SK-N-SH treated with all-trans-retinoic acid at 6 μM for 48 hours (cell line): ENCODE results near the gene CLCN3.
"Not testable (repeated sequence)": the region's sequence is repeated elsewhere in the genome, so short reads cannot be mapped to it uniquely, and the experiment has no call there.

Experiments used
- ATAC-seq: fragments of 200-7000 bp; cut with Tn5 transposase; 3 replicates; pipeline ENCODE4 v1.9.1; 2020; ENCODE audit warnings: mild to moderate bottlenecking, moderate library complexity
- ARNTL ChIP-seq: fragments of 450-650 bp; formaldehyde crosslinking; IDR thresholded peaks from 2 replicates; pipeline ENCODE4 v1.5.0; 2020; ENCODE audit warnings: low read depth, mild to moderate bottlenecking, moderate library complexity, borderline replicate concordance
- BACH2 ChIP-seq: fragments of 250-450 bp; sonication (Bioruptor Pico); IDR thresholded peaks from 2 replicates; pipeline ENCODE4 v1.9.0; 2021; ENCODE audit warnings: mild to moderate bottlenecking, borderline replicate concordance
- CREB5 ChIP-seq: fragments of 250-450 bp; sonication (Bioruptor Pico); IDR thresholded peaks from 2 replicates; pipeline ENCODE4 v1.5.1; 2020; ENCODE audit warnings: low read depth, mild to moderate bottlenecking, moderate library complexity
- CSDC2 ChIP-seq: fragments of 250-450 bp; sonication (Bioruptor Pico); IDR thresholded peaks from 2 replicates; pipeline ENCODE4 v1.5.0; 2020; ENCODE audit warnings: mild to moderate bottlenecking, moderate library complexity
- CSRNP3 ChIP-seq: fragments of 250-450 bp; sonication (Bioruptor Pico); IDR thresholded peaks from 2 replicates; pipeline ENCODE4 v1.5.1; 2021; ENCODE audit warnings: mild to moderate bottlenecking, moderate library complexity
- ESRRG ChIP-seq: fragments of 250-450 bp; sonication (Bioruptor Pico); IDR thresholded peaks from 2 replicates; pipeline ENCODE4 v1.6.1; 2021; ENCODE audit warnings: mild to moderate bottlenecking
- GLIS3 ChIP-seq: fragments of 250-450 bp; sonication (Bioruptor Pico); IDR thresholded peaks from 2 replicates; pipeline ENCODE4 v1.5.0; 2020; ENCODE audit warnings: mild to moderate bottlenecking, moderate library complexity
- ISL1 ChIP-seq: fragments of 250-450 bp; sonication (Bioruptor Pico); IDR thresholded peaks from 2 replicates; pipeline ENCODE4 v2.1.2; 2022; ENCODE audit warnings: mild to moderate bottlenecking, moderate library complexity
- OSR1 ChIP-seq: fragments of 250-450 bp; sonication (Bioruptor Pico); IDR thresholded peaks from 2 replicates; pipeline ENCODE4 v1.8.0; 2022; ENCODE audit warnings: moderate library complexity, mild to moderate bottlenecking, inconsistent platforms
- POU6F1 ChIP-seq: fragments of 250-450 bp; sonication (Bioruptor Pico); IDR thresholded peaks from 2 replicates; pipeline ENCODE4 v1.8.0; 2021; ENCODE audit warnings: low read depth, mild to moderate bottlenecking, moderate library complexity, borderline replicate concordance
- PPARA ChIP-seq: fragments of 250-450 bp; sonication (Bioruptor Pico); IDR thresholded peaks from 2 replicates; pipeline ENCODE4 v1.5.0; 2020; ENCODE audit warnings: mild to moderate bottlenecking, borderline replicate concordance
- RARB ChIP-seq: fragments of 250-450 bp; sonication (Bioruptor Pico); IDR thresholded peaks from 2 replicates; pipeline ENCODE4 v1.8.0; 2021; ENCODE audit warnings: mild to moderate bottlenecking, moderate library complexity
- TCF4 ChIP-seq: fragments of 250-450 bp; sonication (Bioruptor Pico); IDR thresholded peaks from 2 replicates; pipeline ENCODE4 v1.8.0; 2021; ENCODE audit warnings: mild to moderate bottlenecking, moderate library complexity, borderline replicate concordance
- TOX ChIP-seq: fragments of 250-450 bp; sonication (Bioruptor Pico); IDR thresholded peaks from 2 replicates; pipeline ENCODE4 v1.8.0; 2021; ENCODE audit warnings: mild to moderate bottlenecking, moderate library complexity, borderline replicate concordance
- TSHZ2 ChIP-seq: fragments of 250-450 bp; sonication (Bioruptor Pico); IDR thresholded peaks from 2 replicates; pipeline ENCODE4 v1.5.0; 2020; ENCODE audit warnings: mild to moderate bottlenecking, moderate library complexity
- ZC3H10 ChIP-seq: fragments of 250-450 bp; sonication (Bioruptor Pico); IDR thresholded peaks from 2 replicates; pipeline ENCODE4 v1.5.1; 2021; ENCODE audit warnings: mild to moderate bottlenecking, moderate library complexity
- ZFP3 ChIP-seq: fragments of 250-450 bp; sonication (Bioruptor Pico); IDR thresholded peaks from 2 replicates; pipeline ENCODE4 v1.5.0; 2020; ENCODE audit warnings: mild to moderate bottlenecking, moderate library complexity
- ZFP30 ChIP-seq: fragments of 450-650 bp; formaldehyde crosslinking; IDR thresholded peaks from 2 replicates; pipeline ENCODE4 v1.5.0; 2022; ENCODE audit warnings: mild to moderate bottlenecking, moderate library complexity
- ZNF565 ChIP-seq: fragments of 450-650 bp; formaldehyde crosslinking; conservative IDR thresholded peaks from 2 replicates; pipeline ENCODE4 v1.5.0; 2020; ENCODE audit warnings: low read depth, mild to moderate bottlenecking, moderate library complexity
- ZNF70 ChIP-seq: fragments of 450-650 bp; formaldehyde crosslinking; IDR thresholded peaks from 2 replicates; pipeline ENCODE4 v1.5.0; 2020; ENCODE audit warnings: mild to moderate bottlenecking, moderate library complexity
- ZNF8 ChIP-seq: fragments of 450-650 bp; formaldehyde crosslinking; IDR thresholded peaks from 2 replicates; pipeline ENCODE4 v1.5.0; 2020; ENCODE audit warnings: mild to moderate bottlenecking, moderate library complexity

The CLCN3 gene

GRCh38 chr4:169723207-169723965, 103.0 kb downstream of the CLCN3 start:
- peak; percentile 55 for ATAC-seq
- TF ChIP-seq ZFP3 (no peak), PPARA (CRISPR knock-in tag) (no peak), CREB5 (no peak), POU6F1 (CRISPR knock-in tag) (no peak), ZFP30 (CRISPR knock-in tag) (no peak), OSR1 (CRISPR knock-in tag) (no peak), CSDC2 (CRISPR knock-in tag) (no peak), BACH2 (no peak), RARB (CRISPR knock-in tag) (no peak), ZNF565 (CRISPR knock-in tag) (no peak), ISL1 (no peak)

GRCh38 chr4:169724260-169724659, 103.9 kb downstream of the CLCN3 start:
- TF ChIP-seq ESRRG (CRISPR knock-in tag) (no peak), ZFP3 (no peak), ZFP30 (CRISPR knock-in tag) (no peak), TCF4 (no peak), ZNF70 (CRISPR knock-in tag) (no peak), OSR1 (CRISPR knock-in tag) (no peak), TSHZ2 (no peak), ZC3H10 (no peak), PPARA (CRISPR knock-in tag) (no peak), CSDC2 (CRISPR knock-in tag) (no peak), ISL1 (no peak)
- peak; percentile 40; the same call in 2 of the 3 replicates for ATAC-seq

- TF ChIP-seq TOX (CRISPR knock-in tag) (no peak), ISL1 (no peak), ZNF70 (CRISPR knock-in tag) (no peak), GLIS3 (CRISPR knock-in tag) (no peak)
- ATAC-seq: no peak
Observed at GRCh38 chr4:169727616-169728015, 107.2 kb downstream of the CLCN3 start.

GRCh38 chr4:169730564-169730963, 110.2 kb downstream of the CLCN3 start:
- TF ChIP-seq PPARA (CRISPR knock-in tag) (no peak), RARB (CRISPR knock-in tag) (no peak), GLIS3 (CRISPR knock-in tag) (no peak), CSRNP3 (CRISPR knock-in tag) (no peak), OSR1 (CRISPR knock-in tag) (no peak), ZNF70 (CRISPR knock-in tag) (no peak), ARNTL (CRISPR knock-in tag) (no peak), ZNF8 (no peak), ZNF565 (CRISPR knock-in tag) (no peak), ESRRG (CRISPR knock-in tag) (no peak)
- no peak for ATAC-seq

- not testable (repeated sequence) for ATAC-seq
Observed at GRCh38 chr4:169738604-169739003, 118.2 kb downstream of the CLCN3 start.
